ENCODE results near the gene ADORA2A.

DNA sequence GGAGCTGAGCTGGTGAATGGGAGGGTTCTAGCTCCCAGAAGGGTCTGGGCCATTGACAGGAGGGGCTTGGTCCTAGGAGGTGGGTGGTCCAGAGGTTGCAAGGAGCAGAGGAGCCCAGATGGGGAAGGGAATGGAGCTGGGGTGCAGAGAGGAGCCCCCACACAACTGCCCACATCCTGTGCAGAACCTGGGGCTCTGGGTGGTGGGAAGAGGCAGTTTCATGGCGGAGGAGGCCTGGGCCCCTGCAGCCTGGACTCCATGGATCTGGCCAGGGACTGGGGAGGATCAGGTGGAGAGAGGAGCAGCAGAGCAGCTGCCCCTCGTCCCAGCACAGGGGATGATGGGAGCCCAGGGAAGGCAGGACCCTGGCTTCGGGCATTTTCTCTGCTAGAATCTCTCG is 963 bp upstream of the ADORA2A start:
- TF ChIP-seq, protein P1, sequence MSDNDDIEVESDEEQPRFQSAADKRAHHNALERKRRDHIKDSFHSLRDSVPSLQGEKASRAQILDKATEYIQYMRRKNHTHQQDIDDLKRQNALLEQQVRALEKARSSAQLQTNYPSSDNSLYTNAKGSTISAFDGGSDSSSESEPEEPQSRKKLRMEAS (IDR thresholded peaks at IDR 0.05), result no peak
- no peak for TF ChIP-seq CREB1 (IDR thresholded peaks at IDR 0.05; ENCODE audit: low read depth)
- TF ChIP-seq TAF1 (IDR thresholded peaks at IDR 0.05; ENCODE audit: low read depth), result no peak
- no peak for TF ChIP-seq EP300 (IDR thresholded peaks at IDR 0.05; ENCODE audit: borderline replicate concordance)
